GM19240 (cell line): ENCODE results near the gene RYR3.

ENCODE experiments used
- DNase-seq: peaks from one replicate; pipeline ENCODE4 v3.0.0; 2011; ENCODE audit warnings: low spot score; ENCODE audit not compliant: insufficient read length

Gene RYR3

GRCh38 chr15:33317896-33318295, 7.1 kb downstream of the RYR3 start:
- DNase-seq: no peak

GRCh38 chr15:33320017-33320416, 9.2 kb downstream of the RYR3 start:
- no peak for DNase-seq

- DNase-seq: no peak
Observed at GRCh38 chr15:33322091-33322490, 11.3 kb downstream of the RYR3 start.

GRCh38 chr15:33324609-33325008, 13.8 kb downstream of the RYR3 start:
- DNase-seq: no peak

GRCh38 chr15:33326908-33327307, 16.1 kb downstream of the RYR3 start:
- DNase-seq: no peak

- DNase-seq: no peak
Observed at GRCh38 chr15:33328106-33328505, 17.3 kb downstream of the RYR3 start.

- DNase-seq: no peak
Observed at GRCh38 chr15:33329457-33329856, 18.7 kb downstream of the RYR3 start.

GRCh38 chr15:33330931-33331330, 20.2 kb downstream of the RYR3 start:
- no peak for DNase-seq

GRCh38 chr15:33341953-33342352, 31.2 kb downstream of the RYR3 start:
- no peak for DNase-seq

GRCh38 chr15:33343275-33343674, 32.5 kb downstream of the RYR3 start:
- DNase-seq: no peak

- DNase-seq: no peak
Observed at GRCh38 chr15:33344111-33344510, 33.3 kb downstream of the RYR3 start.

GRCh38 chr15:33344530-33344929, 33.8 kb downstream of the RYR3 start:
- DNase-seq: no peak

- no peak for DNase-seq
Observed at GRCh38 chr15:33354411-33354810, 43.6 kb downstream of the RYR3 start.

GRCh38 chr15:33357845-33358244, 47.1 kb downstream of the RYR3 start:
- DNase-seq: no peak

GRCh38 chr15:33358306-33358705, 47.5 kb downstream of the RYR3 start:
- DNase-seq: no peak

GRCh38 chr15:33360886-33361285, 50.1 kb downstream of the RYR3 start:
- no peak for DNase-seq

GRCh38 chr15:33369941-33370622, 59.3 kb downstream of the RYR3 start:
- no peak for DNase-seq

GRCh38 chr15:33370623-33371020, 59.9 kb downstream of the RYR3 start:
- DNase-seq: no peak

GRCh38 chr15:33371159-33371558, 60.4 kb downstream of the RYR3 start:
- DNase-seq: no peak

GRCh38 chr15:33374226-33374914, 63.6 kb downstream of the RYR3 start:
- DNase-seq: no peak

- no peak for DNase-seq
Observed at GRCh38 chr15:33375236-33375635, 64.5 kb downstream of the RYR3 start.

- no peak for DNase-seq
Observed at GRCh38 chr15:33377204-33377603, 66.4 kb downstream of the RYR3 start.

- no peak for DNase-seq
Observed at GRCh38 chr15:33378866-33379480, 68.2 kb downstream of the RYR3 start.
